Activated CD8-positive, alpha-beta memory T cell treated with anti-CD3 and anti-CD28 coated beads, Interleukin-2, amount 50 U/mL, for 1 hour (primary cell): ENCODE data around the gene MYD88.

ENCODE experiments used
- DNase-seq: peaks from one replicate; pipeline ENCODE4 v3.0.0-alpha.2; 2020; ENCODE audit errors: extremely low read depth

The MYD88 gene

GRCh38 chr3:38138349-38139190, at the start of gene MYD88:
TSS of gene MYD88 (plus strand) at chr3:38138661. CDS start at chr3:38138701, 40 bp downstream.
- DNase-seq, result peak; percentile 48

GRCh38 chr3:38089163-38089562, 49.3 kb upstream of the MYD88 start:
- no peak for DNase-seq

GRCh38 chr3:38090453-38090852, 48.0 kb upstream of the MYD88 start:
- DNase-seq, result no peak

- no peak for DNase-seq
Observed at GRCh38 chr3:38094999-38095398, 43.5 kb upstream of the MYD88 start.

- no peak for DNase-seq
Observed at GRCh38 chr3:38095669-38096483, 42.6 kb upstream of the MYD88 start.

GRCh38 chr3:38097446-38098375, 40.8 kb upstream of the MYD88 start:
- DNase-seq, result no peak

- no peak for DNase-seq
Observed at GRCh38 chr3:38098376-38098723, 40.1 kb upstream of the MYD88 start.

GRCh38 chr3:38099518-38099917, 38.9 kb upstream of the MYD88 start:
- no peak for DNase-seq

- DNase-seq, result no peak
Observed at GRCh38 chr3:38100498-38100897, 38.0 kb upstream of the MYD88 start.

- DNase-seq, result no peak
Observed at GRCh38 chr3:38101811-38102443, 36.5 kb upstream of the MYD88 start.

GRCh38 chr3:38102444-38102814, 36.0 kb upstream of the MYD88 start:
- no peak for DNase-seq

- DNase-seq, result no peak
Observed at GRCh38 chr3:38105525-38105924, 32.9 kb upstream of the MYD88 start.

- DNase-seq, result no peak
Observed at GRCh38 chr3:38107911-38108648, 30.4 kb upstream of the MYD88 start.

GRCh38 chr3:38108649-38109579, 29.5 kb upstream of the MYD88 start:
- no peak for DNase-seq

GRCh38 chr3:38109580-38110313, 28.7 kb upstream of the MYD88 start:
- no peak for DNase-seq

- no peak for DNase-seq
Observed at GRCh38 chr3:38110314-38111050, 28.0 kb upstream of the MYD88 start.

- no peak for DNase-seq
Observed at GRCh38 chr3:38111201-38111600, 27.3 kb upstream of the MYD88 start.

- DNase-seq, result no peak
Observed at GRCh38 chr3:38111696-38112377, 26.6 kb upstream of the MYD88 start.
